Neural progenitor cell (in vitro differentiated cells): ENCODE data around the gene TICAM1. TPM values are rescaled to one million over a fixed set of nuclear protein-coding genes. Genes with fewer than 3 reads are reported as not detected.
A peak's percentile ranks its signal among the peaks of the same experiment; 100 is the strongest.
"Not testable (repeated sequence)": the region's sequence is repeated elsewhere in the genome, so short reads cannot be mapped to it uniquely, and the experiment has no call there.

Source experiments
- DNase-seq: peaks from one replicate; pipeline ENCODE4 v3.0.0-alpha.2; 2016; ENCODE audit warnings: low spot score
- H2AFZ ChIP-seq: fragments of 200-600 bp; sonication (generic); replicated peaks from 2 replicates; pipeline ENCODE4 v1.6.1; 2016; ENCODE audit warnings: antibody characterized with exemption
- H3F3A ChIP-seq: fragments of 200-600 bp; sonication (generic); 2 replicates; pipeline ENCODE4 v1.6.1; 2016; ENCODE audit warnings: antibody characterized with exemption, low read depth
- H3K27ac ChIP-seq: fragments of 200-600 bp; sonication (generic); 2 replicates; pipeline ENCODE4 v1.5.1; 2016; ENCODE audit warnings: mild to moderate bottlenecking
- H3K27me3 ChIP-seq: fragments of 200-600 bp; sonication (generic); 2 replicates; pipeline ENCODE4 v1.6.1; 2016; ENCODE audit warnings: mild to moderate bottlenecking, moderate library complexity
- H3K36me3 ChIP-seq: fragments of 200-600 bp; sonication (generic); 2 replicates; pipeline ENCODE4 v1.5.1; 2016
- H3K4me1 ChIP-seq: fragments of 200-600 bp; sonication (generic); 2 replicates; pipeline ENCODE4 v1.6.1; 2016; ENCODE audit warnings: mixed run types
- H3K4me2 ChIP-seq: fragments of 200-600 bp; sonication (generic); 2 replicates; pipeline ENCODE4 v1.6.1; 2016
- H3K4me3 ChIP-seq: fragments of 200-600 bp; sonication (generic); 2 replicates; pipeline ENCODE4 v1.5.1; 2016
- H3K79me2 ChIP-seq: fragments of 200-600 bp; sonication (generic); 2 replicates; pipeline ENCODE4 v1.6.1; 2016; ENCODE audit warnings: low read depth
- H3K9ac ChIP-seq: fragments of 200-600 bp; sonication (generic); 2 replicates; pipeline ENCODE4 v1.6.1; 2016
- H3K9me3 ChIP-seq: fragments of 200-600 bp; sonication (generic); 2 replicates; pipeline ENCODE4 v1.5.1; 2016; ENCODE audit warnings: low read depth
- H4K20me1 ChIP-seq: fragments of 200-600 bp; sonication (generic); 2 replicates; pipeline ENCODE4 v1.6.1; 2016; ENCODE audit warnings: low read depth
- H3K27ac Mint-ChIP-seq: 3 replicates; pipeline ENCODE4 v1.8.0; 2021; ENCODE audit warnings: mixed read lengths
- H3K27me3 Mint-ChIP-seq: 2 replicates; pipeline ENCODE4 v1.8.0; 2022; ENCODE audit warnings: low read depth, mild to moderate bottlenecking, inconsistent platforms, moderate library complexity, mixed read lengths; ENCODE audit not compliant: insufficient read depth
- H3K36me3 Mint-ChIP-seq: 3 replicates; pipeline ENCODE4 v1.8.0; 2021; ENCODE audit warnings: mixed read lengths
- H3K4me1 Mint-ChIP-seq: 3 replicates; pipeline ENCODE4 v1.8.0; 2021; ENCODE audit warnings: mixed read lengths
- H3K4me3 Mint-ChIP-seq: 3 replicates; pipeline ENCODE4 v1.8.0; 2021; ENCODE audit warnings: mild to moderate bottlenecking, moderate library complexity, mixed read lengths
- H3K9me3 Mint-ChIP-seq: 3 replicates; pipeline ENCODE4 v1.8.0; 2020; ENCODE audit warnings: mixed read lengths
- CTCF ChIP-seq: fragments of 200-600 bp; sonication (generic); IDR thresholded peaks from 2 replicates; pipeline ENCODE4 v1.5.1; 2017; ENCODE audit warnings: antibody characterized with exemption, mild to moderate bottlenecking
- EZH2 ChIP-seq: fragments of 200-600 bp; sonication (generic); IDR thresholded peaks from 2 replicates; pipeline ENCODE4 v1.6.1; 2017; ENCODE audit warnings: antibody characterized with exemption, mild to moderate bottlenecking, moderate library complexity
- EZH2phosphoT487 ChIP-seq: fragments of 200-600 bp; sonication (generic); IDR thresholded peaks from 2 replicates; pipeline ENCODE4 v1.6.1; 2017; ENCODE audit warnings: antibody characterized with exemption
- total RNA-seq: library from RNA; depleted of rRNA; stranded (reverse); fragments of >200 nt; gene quantifications from 2 replicates; pipeline ENCODE4 v1.2.3, GENCODE V29; 2015; ENCODE audit warnings: low replicate concordance

The TICAM1 gene
- total RNA-seq, 1 donor from 2014 or later: not detected

GRCh38 chr19:4791183-4792018 is 40.1 kb downstream of the TICAM1 start, which contains the start of gene FEM1A:
Gene FEM1A, plus strand, starts transcription at chr19:4791734. Its CDS starts 121 bp downstream, at chr19:4791855.
- peaks cover 16% of the 10 kb centered on the region for H3K4me1 Mint-ChIP-seq
- peaks cover 6% of the 10 kb centered on the region for H3K27me3 ChIP-seq
- DNase-seq: peak; percentile 100
- H3K9me3 Mint-ChIP-seq: no peaks in the 10 kb centered on the region
- H3K27me3 Mint-ChIP-seq: peaks cover 7% of the 10 kb centered on the region
- H3K36me3 ChIP-seq: no peaks in the 10 kb centered on the region
- peak within 1 kb of the TSS; percentile 99 for H3K9ac ChIP-seq
- H3F3A ChIP-seq: no peaks in the 10 kb centered on the region
- no peaks in the 10 kb centered on the region for H3K9me3 ChIP-seq
- peak within 1 kb of the TSS; percentile 99 for H3K4me3 ChIP-seq
- H3K4me3 Mint-ChIP-seq: peak within 1 kb of the TSS; percentile 89
- TF ChIP-seq CTCF (peak; percentile 98), EZH2 (no peak), EZH2phosphoT487 (no peak)
- peaks cover 6% of the 10 kb centered on the region for H3K36me3 Mint-ChIP-seq
- H4K20me1 ChIP-seq: peaks cover under 1% of the 10 kb centered on the region
- H3K4me2 ChIP-seq: peak within 1 kb of the TSS; percentile 99
- no peaks in the 10 kb centered on the region for H3K4me1 ChIP-seq
- H3K79me2 ChIP-seq: peaks cover 36% of the 10 kb centered on the region
- peak within 1 kb of the TSS; percentile 78 for H3K27ac Mint-ChIP-seq
- peak within 1 kb of the TSS; percentile 92 for H2AFZ ChIP-seq
- peak within 1 kb of the TSS; percentile 77 for H3K27ac ChIP-seq

- not testable (repeated sequence) for H3K27ac Mint-ChIP-seq, H3F3A ChIP-seq, H3K27me3 Mint-ChIP-seq, H2AFZ ChIP-seq, H3K9me3 Mint-ChIP-seq, H3K79me2 ChIP-seq, H3K4me1 ChIP-seq, DNase-seq, H3K4me1 Mint-ChIP-seq, H3K27ac ChIP-seq, H3K4me2 ChIP-seq, H3K9ac ChIP-seq, H3K36me3 Mint-ChIP-seq, H3K9me3 ChIP-seq, H4K20me1 ChIP-seq, H3K36me3 ChIP-seq, H3K4me3 ChIP-seq, H3K27me3 ChIP-seq, H3K4me3 Mint-ChIP-seq
Measured at GRCh38 chr19:4786412-4787016, 45.0 kb downstream of the TICAM1 start.

- TF ChIP-seq EZH2phosphoT487: no peak
- no peak for TF ChIP-seq CTCF
- no peak for TF ChIP-seq EZH2
- Histone ChIP-seq H3K4me3 (no peak overlapping the region), H3K36me3 (no peaks in the 10 kb centered on the region), H3K79me2 (no peaks in the 10 kb centered on the region), H3K9me3 (no peaks in the 10 kb centered on the region), H3K9ac (no peak overlapping the region), H3K4me2 (no peak overlapping the region), H3K4me1 (peaks cover 3% of the 10 kb centered on the region), H3F3A (no peaks in the 10 kb centered on the region), H2AFZ (no peak overlapping the region), H3K27ac (no peak overlapping the region), H3K27me3 (peaks cover 14% of the 10 kb centered on the region), H4K20me1 (no peaks in the 10 kb centered on the region)
- H3K27me3 Mint-ChIP-seq: peaks cover 2% of the 10 kb centered on the region
- no peak overlapping the region for H3K4me3 Mint-ChIP-seq
- H3K27ac Mint-ChIP-seq: no peak overlapping the region
- H3K36me3 Mint-ChIP-seq: no peaks in the 10 kb centered on the region
- H3K4me1 Mint-ChIP-seq: peaks cover 2% of the 10 kb centered on the region
- DNase-seq: no peak
- H3K9me3 Mint-ChIP-seq: no peaks in the 10 kb centered on the region
Measured at GRCh38 chr19:4781801-4782200, 49.7 kb downstream of the TICAM1 start.

- Histone ChIP-seq H3K4me2 (no peak overlapping the region), H3K79me2 (no peaks in the 10 kb centered on the region), H3K9ac (no peak overlapping the region), H3K27me3 (peaks cover 22% of the 10 kb centered on the region), H3K27ac (no peak overlapping the region), H3K36me3 (no peaks in the 10 kb centered on the region), H3K9me3 (no peaks in the 10 kb centered on the region), H3K4me3 (no peak overlapping the region), H3F3A (no peaks in the 10 kb centered on the region), H4K20me1 (no peaks in the 10 kb centered on the region), H2AFZ (no peak overlapping the region), H3K4me1 (peaks cover 7% of the 10 kb centered on the region)
- Mint-ChIP-seq H3K4me1 (peaks cover 2% of the 10 kb centered on the region), H3K9me3 (no peaks in the 10 kb centered on the region), H3K27me3 (peaks cover 6% of the 10 kb centered on the region), H3K4me3 (no peak overlapping the region), H3K36me3 (no peaks in the 10 kb centered on the region), H3K27ac (no peak overlapping the region)
- no peak for DNase-seq
- no peak for TF ChIP-seq EZH2phosphoT487
- TF ChIP-seq CTCF: no peak
- TF ChIP-seq EZH2: no peak
Measured at GRCh38 chr19:4780860-4781259, 50.7 kb downstream of the TICAM1 start.

GRCh38 chr19:4778124-4778523 is 53.4 kb downstream of the TICAM1 start:
- not testable (repeated sequence) for H3K36me3 Mint-ChIP-seq
- peaks cover 16% of the 10 kb centered on the region for H3K27me3 Mint-ChIP-seq

More at GRCh38 chr19:4778124-4778523, 53.4 kb downstream of the TICAM1 start:
- not testable (repeated sequence) for H3K9ac ChIP-seq, H3K36me3 ChIP-seq, H3K27ac ChIP-seq, H3K4me3 ChIP-seq, H3K9me3 ChIP-seq, H3K4me2 ChIP-seq, H3F3A ChIP-seq, H3K27ac Mint-ChIP-seq, H3K9me3 Mint-ChIP-seq, H3K4me1 Mint-ChIP-seq, H3K4me1 ChIP-seq, H3K4me3 Mint-ChIP-seq, H3K79me2 ChIP-seq, H2AFZ ChIP-seq, DNase-seq, H4K20me1 ChIP-seq
- peaks cover 47% of the 10 kb centered on the region for H3K27me3 ChIP-seq
